Occipital lobe (tissue), 2 donors: Measurements from ENCODE around the gene RINT1. TPM values are rescaled to one million over a fixed set of nuclear protein-coding genes. Genes with fewer than 3 reads are reported as not detected.

ENCODE experiments used
- DNase-seq: peaks from one replicate; lab custom pipeline; 2025; lab: John Stamatoyannopoulos, UW
- total RNA-seq: library from RNA; depleted of rRNA; stranded (reverse); fragments of >200 nt; gene quantifications from one replicate; pipeline ENCODE4 v1.2.3, GENCODE V29; 2014

RINT1 gene
- total RNA-seq, 1 donor from 2014 or later: 23.9 TPM

DNA sequence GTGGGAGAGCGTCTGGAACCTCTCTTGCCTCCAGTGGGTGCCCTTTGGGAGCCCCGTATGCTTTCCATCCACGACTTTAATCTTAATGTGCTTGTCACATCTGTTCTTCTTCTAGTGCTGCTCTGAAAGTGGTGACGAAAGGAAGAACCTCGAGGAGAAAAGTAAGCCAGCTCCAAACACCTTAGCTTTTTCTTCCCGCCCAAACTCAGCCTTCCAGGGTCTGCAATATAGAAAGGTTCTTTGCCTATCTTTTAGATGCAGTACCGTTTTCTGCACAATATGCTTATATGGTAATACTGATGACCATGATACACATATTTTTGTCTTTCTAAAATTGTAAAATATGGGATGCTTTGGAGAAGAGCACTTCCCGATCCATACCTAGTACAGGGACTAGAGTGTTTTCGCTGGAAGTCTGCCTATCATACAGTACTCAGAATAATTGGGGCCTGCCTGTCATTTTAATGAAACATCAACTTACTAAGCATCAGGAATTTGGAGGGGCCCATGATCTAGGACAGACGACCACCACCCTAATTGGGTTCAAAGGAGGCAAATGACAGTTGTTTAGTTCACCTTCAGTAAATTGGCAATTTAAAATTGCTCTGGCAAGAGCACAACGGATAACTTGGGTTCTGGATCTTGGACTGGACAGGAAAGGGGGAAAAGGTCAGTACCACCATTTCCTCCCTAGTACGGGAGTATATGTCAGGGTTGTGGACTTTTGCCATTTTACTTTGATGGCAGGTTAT is 884 bp downstream of the RINT1 start:
- DNase-seq: no peak

- DNase-seq: no peak
These were observed 6.3 kb downstream of the RINT1 start for GRCh38 chr7:105538339-105538738.

DNA sequence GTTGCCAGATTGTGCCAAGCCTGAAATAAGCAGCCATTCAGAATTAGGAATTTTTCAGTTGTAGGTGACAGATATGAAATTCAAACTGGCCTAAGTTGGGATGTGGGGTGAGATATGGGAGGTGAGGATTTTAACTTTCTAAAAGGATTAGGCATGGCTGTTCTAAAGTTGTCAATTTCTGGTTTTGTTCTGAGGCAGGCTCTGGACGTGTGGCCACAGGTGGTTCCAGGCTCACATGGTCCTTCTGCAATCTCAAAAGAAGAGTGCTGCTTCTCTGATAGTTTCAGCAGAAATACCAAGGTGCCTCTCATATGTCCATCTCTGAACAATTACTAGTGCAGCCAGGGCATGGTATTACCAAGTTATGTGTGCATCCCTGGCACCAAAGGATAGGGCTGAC is 27.9 kb downstream of the RINT1 start:
- no peak for DNase-seq

DNA sequence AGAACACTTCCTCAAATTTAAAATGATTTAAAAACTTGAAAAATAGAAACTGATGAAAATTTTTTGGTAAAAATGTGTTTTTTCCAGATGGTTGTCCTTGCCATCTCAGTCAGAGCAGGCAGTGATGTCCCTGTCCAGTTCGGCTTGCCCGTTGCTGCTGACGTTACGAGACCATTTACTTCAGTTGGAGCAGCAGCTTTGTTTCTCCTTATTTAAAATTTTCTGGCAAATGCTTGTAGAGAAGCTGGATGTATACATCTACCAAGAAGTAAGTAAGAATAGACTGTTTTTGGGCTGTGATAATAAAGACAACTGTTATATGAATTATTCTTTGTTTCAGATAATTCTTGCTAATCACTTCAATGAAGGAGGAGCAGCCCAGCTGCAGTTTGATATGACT is 33.2 kb downstream of the RINT1 start:
- DNase-seq: no peak

- no peak for DNase-seq
These were observed 35.0 kb downstream of the RINT1 start for GRCh38 chr7:105567024-105567423.

- no peak for DNase-seq
These were observed 35.8 kb downstream of the RINT1 start for GRCh38 chr7:105567821-105568220.

- DNase-seq: no peak
These were observed 39.9 kb downstream of the RINT1 start for GRCh38 chr7:105571891-105572290.

- DNase-seq: no peak
These were observed 45.2 kb downstream of the RINT1 start for GRCh38 chr7:105577251-105577650.

GRCh38 chr7:105578496-105578895 is 46.5 kb downstream of the RINT1 start:
- no peak for DNase-seq

DNA sequence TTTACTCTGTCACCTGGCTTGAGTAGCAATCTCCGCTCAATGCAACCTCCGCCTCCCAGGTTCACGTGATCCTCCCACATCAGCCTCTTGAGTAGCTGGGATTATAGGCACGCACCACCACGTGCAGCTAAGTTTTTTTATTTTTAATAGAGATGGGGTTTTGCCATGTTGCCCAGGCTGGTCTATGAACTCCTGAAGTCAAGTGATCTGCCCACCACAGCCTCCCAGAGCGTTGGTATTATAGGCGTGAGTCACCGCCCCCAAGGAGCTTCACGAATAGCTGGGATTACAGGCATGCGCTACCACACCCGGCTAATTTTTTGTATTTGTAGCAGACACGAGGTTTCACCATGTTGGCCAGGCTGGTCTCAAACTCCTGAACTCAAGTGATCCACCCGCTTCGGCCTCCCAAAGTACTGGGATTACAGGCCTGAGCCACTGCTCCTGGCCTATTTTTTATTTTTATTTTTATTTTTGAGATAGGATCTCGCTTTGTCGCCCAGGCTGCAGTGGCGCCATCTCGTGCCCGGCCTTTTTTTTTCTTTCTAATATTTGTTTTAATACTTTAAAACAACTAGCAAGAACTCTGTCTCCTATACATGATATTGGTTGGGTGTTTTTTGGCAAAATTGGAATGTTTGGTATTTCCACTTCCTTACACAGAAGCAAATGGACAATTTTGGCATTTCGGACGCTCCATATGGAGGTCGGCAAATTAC is 48.2 kb downstream of the RINT1 start:
- no peak for DNase-seq

GRCh38 chr7:105581066-105581811 is 49.2 kb downstream of the RINT1 start, which contains the start of gene EFCAB10:
EFCAB10 (minus strand) TSS chr7:105581493; CDS start chr7:105581463, 30 bp downstream.
- peak; percentile 66 for DNase-seq

- DNase-seq: no peak
These were observed 51.1 kb downstream of the RINT1 start for GRCh38 chr7:105583061-105583460.

- DNase-seq: no peak
These were observed 52.2 kb downstream of the RINT1 start for GRCh38 chr7:105584165-105584564.

- DNase-seq: no peak
These were observed 54.0 kb downstream of the RINT1 start for GRCh38 chr7:105585850-105586500.

- DNase-seq: no peak
These were observed 56.1 kb downstream of the RINT1 start for GRCh38 chr7:105587909-105588635.

GRCh38 chr7:105589356-105590077 is 57.5 kb downstream of the RINT1 start:
- peak; percentile 71 for DNase-seq

DNA sequence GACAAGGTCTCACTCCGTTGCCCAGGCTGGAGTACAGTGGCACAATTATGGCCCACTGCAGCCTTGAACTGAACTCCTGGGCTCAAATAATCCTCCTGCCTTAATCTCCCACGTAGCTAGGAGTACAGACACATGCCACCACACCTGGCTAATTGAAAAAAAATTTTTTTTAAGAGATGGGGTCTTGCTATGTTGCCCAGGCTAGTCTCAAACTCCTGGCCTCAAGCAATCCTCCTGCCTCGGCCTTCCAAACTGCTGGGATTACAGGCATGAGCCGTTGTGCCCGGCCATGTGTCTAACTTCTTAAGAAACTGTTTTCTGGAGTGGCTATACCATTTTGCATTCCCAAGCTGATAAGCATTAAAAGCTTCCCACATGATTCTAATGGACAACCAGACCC is 58.8 kb downstream of the RINT1 start:
- DNase-seq: no peak

- DNase-seq: no peak
These were observed 59.5 kb downstream of the RINT1 start for GRCh38 chr7:105591522-105591921.

- no peak for DNase-seq
These were observed 62.0 kb downstream of the RINT1 start for GRCh38 chr7:105594034-105594433.

- DNase-seq: no peak
These were observed 64.9 kb downstream of the RINT1 start for GRCh38 chr7:105596866-105597265.
